GM19397 (cell line): Measurements from ENCODE around the gene SORL1-AS1.
"Not testable (repeated sequence)": the region's sequence is repeated elsewhere in the genome, so short reads cannot be mapped to it uniquely, and the experiment has no call there.

Experiments
- ATAC-seq: cut with Tn5 transposase; IDR thresholded peaks from one replicate; pipeline ENCODE4 v1.9.1; 2021; ENCODE audit warnings: mild to moderate bottlenecking, moderate library complexity; ENCODE audit not compliant: unreplicated experiment

Gene SORL1-AS1

GRCh38 chr11:121429556-121429955, 23.2 kb downstream of the SORL1-AS1 start:
- ATAC-seq = no peak

- ATAC-seq = no peak
These were observed 25.4 kb downstream of the SORL1-AS1 start for GRCh38 chr11:121427400-121427744.

- no peak for ATAC-seq
These were observed 26.0 kb downstream of the SORL1-AS1 start for GRCh38 chr11:121426476-121427399.

- no peak for ATAC-seq
These were observed 26.9 kb downstream of the SORL1-AS1 start for GRCh38 chr11:121425828-121426227.

- no peak for ATAC-seq
These were observed 30.1 kb downstream of the SORL1-AS1 start for GRCh38 chr11:121422675-121423074.

- no peak for ATAC-seq
These were observed 31.4 kb downstream of the SORL1-AS1 start for GRCh38 chr11:121421149-121421901.

- ATAC-seq = no peak
These were observed 32.4 kb downstream of the SORL1-AS1 start for GRCh38 chr11:121420398-121420797.

GRCh38 chr11:121419836-121420235, 32.9 kb downstream of the SORL1-AS1 start:
- ATAC-seq = no peak

GRCh38 chr11:121418625-121419114, 34.1 kb downstream of the SORL1-AS1 start:
- no peak for ATAC-seq

GRCh38 chr11:121417607-121418006, 35.2 kb downstream of the SORL1-AS1 start:
- no peak for ATAC-seq

GRCh38 chr11:121417055-121417551, 35.7 kb downstream of the SORL1-AS1 start:
- ATAC-seq = no peak

GRCh38 chr11:121415856-121416255, 36.9 kb downstream of the SORL1-AS1 start:
- no peak for ATAC-seq

GRCh38 chr11:121414141-121414913, 38.4 kb downstream of the SORL1-AS1 start:
- no peak for ATAC-seq

- no peak for ATAC-seq
These were observed 39.9 kb downstream of the SORL1-AS1 start for GRCh38 chr11:121412711-121413415.

- ATAC-seq = no peak
These were observed 40.7 kb downstream of the SORL1-AS1 start for GRCh38 chr11:121412000-121412587.

- not testable (repeated sequence) for ATAC-seq
These were observed 41.4 kb downstream of the SORL1-AS1 start for GRCh38 chr11:121411330-121411729.

GRCh38 chr11:121410041-121410440, 42.7 kb downstream of the SORL1-AS1 start:
- ATAC-seq = not testable (repeated sequence)

- ATAC-seq = no peak
These were observed 43.9 kb downstream of the SORL1-AS1 start for GRCh38 chr11:121408830-121409229.

GRCh38 chr11:121406291-121406690, 46.5 kb downstream of the SORL1-AS1 start:
- no peak for ATAC-seq

- ATAC-seq = no peak
These were observed 47.1 kb downstream of the SORL1-AS1 start for GRCh38 chr11:121405646-121406045.
